ENCODE measurements around the gene PRPF6. TPM values are rescaled to one million over a fixed set of nuclear protein-coding genes. Genes with fewer than 3 reads are reported as not detected.

PRPF6 gene
- total and polyA plus RNA-seq, 2 of the 13 experiments (the other 11 are each of a cell fraction or from before 2014, with no cell fraction given), result 63.7 to 101 TPM

DNA sequence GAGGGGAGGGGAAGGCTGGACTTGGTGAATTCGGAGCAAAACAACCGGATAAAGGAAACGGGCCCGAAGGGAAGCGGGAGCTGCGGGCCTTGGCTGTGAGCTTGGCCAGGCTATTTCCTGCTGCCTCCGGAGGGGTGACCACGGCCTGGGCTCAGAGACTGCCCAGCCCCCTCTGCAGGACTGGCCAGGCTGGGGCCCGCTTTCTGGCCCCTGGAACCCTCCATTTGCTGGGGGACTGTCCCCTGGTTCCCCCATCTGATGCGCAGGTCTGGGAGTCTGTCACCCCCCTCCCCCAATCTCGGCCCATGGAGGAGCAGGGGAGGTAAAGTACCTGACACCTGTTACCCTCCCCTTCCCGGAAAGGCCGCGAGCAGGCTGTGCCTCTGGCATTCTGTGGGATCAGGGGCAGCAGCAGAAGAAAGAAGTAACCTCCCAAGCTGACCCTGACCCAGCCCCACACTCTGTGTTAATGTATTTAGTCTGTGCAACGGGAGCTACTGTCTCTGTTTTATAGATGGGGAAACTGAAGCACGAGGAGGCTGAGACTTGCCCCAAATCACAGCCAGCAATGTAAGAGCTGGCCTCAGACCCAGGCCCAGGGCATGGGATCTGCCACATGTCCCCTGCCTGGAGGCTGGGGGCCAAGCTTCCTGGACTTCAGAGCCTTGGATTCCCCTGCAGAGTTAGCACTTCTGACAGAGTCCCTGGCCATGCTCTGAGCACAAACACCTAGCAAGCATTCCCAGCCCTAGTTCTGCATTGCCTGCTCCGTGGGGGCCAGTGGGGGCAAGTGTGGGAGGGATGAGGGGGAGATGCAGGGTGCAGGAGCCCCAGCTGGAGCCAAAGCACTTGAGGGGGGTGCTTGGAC is 58.6 kb downstream of the PRPF6 start (continued):
- TF ChIP-seq, protein P1, sequence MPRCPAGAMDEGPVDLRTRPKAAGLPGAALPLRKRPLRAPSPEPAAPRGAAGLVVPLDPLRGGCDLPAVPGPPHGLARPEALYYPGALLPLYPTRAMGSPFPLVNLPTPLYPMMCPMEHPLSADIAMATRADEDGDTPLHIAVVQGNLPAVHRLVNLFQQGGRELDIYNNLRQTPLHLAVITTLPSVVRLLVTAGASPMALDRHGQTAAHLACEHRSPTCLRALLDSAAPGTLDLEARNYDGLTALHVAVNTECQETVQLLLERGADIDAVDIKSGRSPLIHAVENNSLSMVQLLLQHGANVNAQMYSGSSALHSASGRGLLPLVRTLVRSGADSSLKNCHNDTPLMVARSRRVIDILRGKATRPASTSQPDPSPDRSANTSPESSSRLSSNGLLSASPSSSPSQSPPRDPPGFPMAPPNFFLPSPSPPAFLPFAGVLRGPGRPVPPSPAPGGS (CRISPR knock-in tag; IDR thresholded peaks at IDR 0.05), result peak; percentile 31; the same call in 1 of the 2 replicates
- TF ChIP-seq RORA (CRISPR knock-in tag; IDR thresholded peaks at IDR 0.05), result no peak
- TF ChIP-seq MIER3 (CRISPR knock-in tag; IDR thresholded peaks at IDR 0.05; ENCODE audit: borderline replicate concordance), result no peak; the same call in 1 of the 2 replicates
- TF ChIP-seq TEAD3 (CRISPR knock-in tag; optimal IDR thresholded peaks at IDR 0.05; ENCODE audit: borderline replicate concordance), result peak; percentile 11
- TF ChIP-seq ZNF10 (CRISPR knock-in tag; IDR thresholded peaks at IDR 0.05; ENCODE audit: borderline replicate concordance, low read depth), result no peak
- TF ChIP-seq CREB1 (IDR thresholded peaks at IDR 0.05), result no peak
- no peak for TF ChIP-seq CREB1 (CRISPR knock-in tag; IDR thresholded peaks at IDR 0.05)
- no peak for TF ChIP-seq ZBTB38 (CRISPR knock-in tag; IDR thresholded peaks at IDR 0.05)
- TF ChIP-seq ZBTB20 (CRISPR knock-in tag; IDR thresholded peaks at IDR 0.05; ENCODE audit: borderline replicate concordance, low read depth), result no peak
- TF ChIP-seq, protein P2, sequence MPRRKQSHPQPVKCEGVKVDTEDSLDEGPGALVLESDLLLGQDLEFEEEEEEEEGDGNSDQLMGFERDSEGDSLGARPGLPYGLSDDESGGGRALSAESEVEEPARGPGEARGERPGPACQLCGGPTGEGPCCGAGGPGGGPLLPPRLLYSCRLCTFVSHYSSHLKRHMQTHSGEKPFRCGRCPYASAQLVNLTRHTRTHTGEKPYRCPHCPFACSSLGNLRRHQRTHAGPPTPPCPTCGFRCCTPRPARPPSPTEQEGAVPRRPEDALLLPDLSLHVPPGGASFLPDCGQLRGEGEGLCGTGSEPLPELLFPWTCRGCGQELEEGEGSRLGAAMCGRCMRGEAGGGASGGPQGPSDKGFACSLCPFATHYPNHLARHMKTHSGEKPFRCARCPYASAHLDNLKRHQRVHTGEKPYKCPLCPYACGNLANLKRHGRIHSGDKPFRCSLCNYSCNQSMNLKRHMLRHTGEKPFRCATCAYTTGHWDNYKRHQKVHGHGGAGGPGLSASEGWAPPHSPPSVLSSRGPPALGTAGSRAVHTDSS (CRISPR knock-in tag; conservative IDR thresholded peaks at IDR 0.05), result no peak
- TF ChIP-seq, protein P3, sequence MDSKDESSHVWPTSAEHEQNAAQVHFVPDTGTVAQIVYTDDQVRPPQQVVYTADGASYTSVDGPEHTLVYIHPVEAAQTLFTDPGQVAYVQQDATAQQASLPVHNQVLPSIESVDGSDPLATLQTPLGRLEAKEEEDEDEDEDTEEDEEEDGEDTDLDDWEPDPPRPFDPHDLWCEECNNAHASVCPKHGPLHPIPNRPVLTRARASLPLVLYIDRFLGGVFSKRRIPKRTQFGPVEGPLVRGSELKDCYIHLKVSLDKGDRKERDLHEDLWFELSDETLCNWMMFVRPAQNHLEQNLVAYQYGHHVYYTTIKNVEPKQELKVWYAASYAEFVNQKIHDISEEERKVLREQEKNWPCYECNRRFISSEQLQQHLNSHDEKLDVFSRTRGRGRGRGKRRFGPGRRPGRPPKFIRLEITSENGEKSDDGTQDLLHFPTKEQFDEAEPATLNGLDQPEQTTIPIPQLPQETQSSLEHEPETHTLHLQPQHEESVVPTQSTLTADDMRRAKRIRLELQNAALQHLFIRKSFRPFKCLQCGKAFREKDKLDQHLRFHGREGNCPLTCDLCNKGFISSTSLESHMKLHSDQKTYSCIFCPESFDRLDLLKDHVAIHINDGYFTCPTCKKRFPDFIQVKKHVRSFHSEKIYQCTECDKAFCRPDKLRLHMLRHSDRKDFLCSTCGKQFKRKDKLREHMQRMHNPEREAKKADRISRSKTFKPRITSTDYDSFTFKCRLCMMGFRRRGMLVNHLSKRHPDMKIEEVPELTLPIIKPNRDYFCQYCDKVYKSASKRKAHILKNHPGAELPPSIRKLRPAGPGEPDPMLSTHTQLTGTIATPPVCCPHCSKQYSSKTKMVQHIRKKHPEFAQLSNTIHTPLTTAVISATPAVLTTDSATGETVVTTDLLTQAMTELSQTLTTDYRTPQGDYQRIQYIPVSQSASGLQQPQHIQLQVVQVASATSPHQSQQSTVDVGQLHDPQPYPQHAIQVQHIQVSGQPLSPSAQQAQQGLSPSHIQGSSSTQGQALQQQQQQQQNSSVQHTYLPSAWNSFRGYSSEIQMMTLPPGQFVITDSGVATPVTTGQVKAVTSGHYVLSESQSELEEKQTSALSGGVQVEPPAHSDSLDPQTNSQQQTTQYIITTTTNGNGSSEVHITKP (CRISPR knock-in tag; IDR thresholded peaks at IDR 0.05; ENCODE audit: low read depth), result no peak
- no peak for TF ChIP-seq ZNF260 (CRISPR knock-in tag; IDR thresholded peaks at IDR 0.05; ENCODE audit: borderline replicate concordance, low read depth)
- TF ChIP-seq MBNL3 (CRISPR knock-in tag; conservative IDR thresholded peaks at IDR 0.05), result no peak
- TF ChIP-seq NR2F2 (IDR thresholded peaks at IDR 0.05; ENCODE audit: borderline replicate concordance, low read depth), result no peak; the same call in 1 of the 2 replicates
- TF ChIP-seq CAMTA2 (CRISPR knock-in tag; IDR thresholded peaks at IDR 0.05; ENCODE audit: borderline replicate concordance), result no peak
- TF ChIP-seq, protein P4, sequence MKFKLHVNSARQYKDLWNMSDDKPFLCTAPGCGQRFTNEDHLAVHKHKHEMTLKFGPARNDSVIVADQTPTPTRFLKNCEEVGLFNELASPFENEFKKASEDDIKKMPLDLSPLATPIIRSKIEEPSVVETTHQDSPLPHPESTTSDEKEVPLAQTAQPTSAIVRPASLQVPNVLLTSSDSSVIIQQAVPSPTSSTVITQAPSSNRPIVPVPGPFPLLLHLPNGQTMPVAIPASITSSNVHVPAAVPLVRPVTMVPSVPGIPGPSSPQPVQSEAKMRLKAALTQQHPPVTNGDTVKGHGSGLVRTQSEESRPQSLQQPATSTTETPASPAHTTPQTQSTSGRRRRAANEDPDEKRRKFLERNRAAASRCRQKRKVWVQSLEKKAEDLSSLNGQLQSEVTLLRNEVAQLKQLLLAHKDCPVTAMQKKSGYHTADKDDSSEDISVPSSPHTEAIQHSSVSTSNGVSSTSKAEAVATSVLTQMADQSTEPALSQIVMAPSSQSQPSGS (CRISPR knock-in tag; IDR thresholded peaks at IDR 0.05), result no peak
- no peak for TF ChIP-seq ZNF569 (CRISPR knock-in tag; IDR thresholded peaks at IDR 0.05; ENCODE audit: borderline replicate concordance)
- TF ChIP-seq ZNF615 (CRISPR knock-in tag; IDR thresholded peaks at IDR 0.05; ENCODE audit: borderline replicate concordance), result no peak
- TF ChIP-seq DNMT1 (CRISPR knock-in tag; IDR thresholded peaks at IDR 0.05), result no peak
- TF ChIP-seq MAFF (IDR thresholded peaks at IDR 0.05; ENCODE audit: low read depth, low read length), result 0 out of 2 replicates have a peak, but pooled peaks have one; percentile 7
- TF ChIP-seq PCBP2 (optimal IDR thresholded peaks at IDR 0.05; ENCODE audit: low read depth, low read length, poor library complexity, severe bottlenecking), result no peak
- TF ChIP-seq ELF4 (CRISPR knock-in tag; IDR thresholded peaks at IDR 0.05; ENCODE audit: borderline replicate concordance), result no peak

Measured in HepG2 (cell line).